GM12872 (cell line): ENCODE measurements around the gene IQSEC1.

Experiments
- TF ChIP-seq, protein P1 (sequence below): IDR thresholded peaks from 3 replicates; pipeline ENCODE4 v1.5.1; 2011; ENCODE audit warnings: low read depth, mild to moderate bottlenecking, low read length, moderate library complexity; ENCODE audit not compliant: insufficient read depth

IQSEC1 gene

DNA sequence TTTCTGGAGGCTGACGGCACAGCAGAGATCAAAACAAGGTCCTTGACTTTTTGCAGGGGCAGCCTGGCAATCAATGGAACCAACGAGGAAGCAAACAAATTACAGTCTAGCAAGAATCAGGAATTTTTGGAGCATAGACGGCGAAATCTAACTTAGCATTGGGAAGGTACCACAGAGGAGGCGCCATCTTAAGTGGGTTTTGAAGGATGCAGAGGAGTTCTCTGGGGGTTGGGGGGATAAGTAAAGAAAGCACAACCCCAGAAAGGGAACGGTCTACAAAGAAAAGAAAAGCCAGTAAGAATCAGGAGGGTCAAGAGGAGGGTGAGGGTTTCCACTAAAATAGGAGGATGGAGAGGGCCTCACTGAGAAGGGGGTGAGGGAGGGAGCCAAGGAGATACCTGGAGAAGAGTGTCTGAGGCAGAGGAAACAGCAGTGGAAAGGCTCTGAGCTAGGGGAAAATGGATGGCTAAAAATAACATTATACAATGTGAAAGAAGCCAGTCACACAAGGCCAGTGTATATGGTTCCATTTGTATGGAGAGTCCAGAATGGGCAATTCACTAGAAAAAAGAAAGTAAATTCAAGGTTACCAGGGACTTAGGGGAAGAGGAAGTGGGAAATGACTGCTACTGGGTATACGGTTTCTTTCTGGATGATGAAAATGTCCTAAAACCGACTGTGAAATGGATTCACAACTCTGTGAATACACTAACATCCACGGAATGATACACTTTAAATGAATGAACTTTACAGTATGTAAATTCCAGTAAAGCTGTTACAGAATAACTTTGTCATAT, 25.2 kb upstream of the IQSEC1 start:
- TF ChIP-seq, protein P1, sequence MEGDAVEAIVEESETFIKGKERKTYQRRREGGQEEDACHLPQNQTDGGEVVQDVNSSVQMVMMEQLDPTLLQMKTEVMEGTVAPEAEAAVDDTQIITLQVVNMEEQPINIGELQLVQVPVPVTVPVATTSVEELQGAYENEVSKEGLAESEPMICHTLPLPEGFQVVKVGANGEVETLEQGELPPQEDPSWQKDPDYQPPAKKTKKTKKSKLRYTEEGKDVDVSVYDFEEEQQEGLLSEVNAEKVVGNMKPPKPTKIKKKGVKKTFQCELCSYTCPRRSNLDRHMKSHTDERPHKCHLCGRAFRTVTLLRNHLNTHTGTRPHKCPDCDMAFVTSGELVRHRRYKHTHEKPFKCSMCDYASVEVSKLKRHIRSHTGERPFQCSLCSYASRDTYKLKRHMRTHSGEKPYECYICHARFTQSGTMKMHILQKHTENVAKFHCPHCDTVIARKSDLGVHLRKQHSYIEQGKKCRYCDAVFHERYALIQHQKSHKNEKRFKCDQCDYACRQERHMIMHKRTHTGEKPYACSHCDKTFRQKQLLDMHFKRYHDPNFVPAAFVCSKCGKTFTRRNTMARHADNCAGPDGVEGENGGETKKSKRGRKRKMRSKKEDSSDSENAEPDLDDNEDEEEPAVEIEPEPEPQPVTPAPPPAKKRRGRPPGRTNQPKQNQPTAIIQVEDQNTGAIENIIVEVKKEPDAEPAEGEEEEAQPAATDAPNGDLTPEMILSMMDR, result no peak

DNA sequence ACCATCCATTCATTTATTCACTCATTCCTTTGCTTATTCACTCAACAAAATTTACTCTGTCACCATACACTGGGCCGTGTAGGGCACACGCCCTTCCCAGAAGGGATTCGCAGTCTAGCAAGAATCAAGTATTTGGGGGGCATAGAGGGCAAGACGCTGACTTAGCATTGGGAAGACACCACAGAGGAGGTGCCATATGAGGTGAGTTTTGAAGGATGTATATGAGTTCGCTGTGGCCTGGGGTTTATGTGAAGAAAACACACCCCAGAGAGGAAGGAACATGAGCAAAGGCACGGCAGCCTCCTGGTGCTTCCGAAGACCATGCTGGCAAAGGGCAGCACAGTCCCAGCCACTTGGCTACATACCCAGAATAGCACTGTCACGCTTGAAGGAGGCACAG, 23.1 kb upstream of the IQSEC1 start:
- TF ChIP-seq, protein P1, result no peak

DNA sequence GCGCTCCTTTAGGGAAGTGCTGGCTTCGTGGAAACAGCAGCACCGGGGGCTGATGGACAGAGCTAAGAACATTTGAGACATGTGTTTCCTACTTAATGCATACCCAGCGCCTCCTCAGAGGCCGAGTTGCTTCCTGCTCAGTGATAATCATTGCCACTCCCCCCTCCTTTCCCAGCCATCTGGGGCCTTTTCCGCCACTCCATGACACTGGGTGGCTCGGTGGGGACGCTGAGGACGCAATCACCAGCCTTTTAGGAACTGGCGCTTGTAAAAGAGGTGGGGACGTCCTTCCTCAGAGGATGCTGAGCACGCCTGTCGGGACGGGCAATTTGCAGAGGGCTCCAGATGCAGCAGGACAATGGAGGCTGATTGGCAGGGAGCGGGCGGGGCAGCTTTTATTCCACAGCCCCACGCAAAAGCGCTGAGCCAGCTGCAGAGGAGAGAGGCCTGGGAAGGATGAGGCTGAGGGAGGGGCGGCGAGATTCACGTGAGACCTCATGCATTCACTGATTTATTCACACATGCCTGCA, 22.2 kb upstream of the IQSEC1 start:
- TF ChIP-seq, protein P1, result no peak

DNA sequence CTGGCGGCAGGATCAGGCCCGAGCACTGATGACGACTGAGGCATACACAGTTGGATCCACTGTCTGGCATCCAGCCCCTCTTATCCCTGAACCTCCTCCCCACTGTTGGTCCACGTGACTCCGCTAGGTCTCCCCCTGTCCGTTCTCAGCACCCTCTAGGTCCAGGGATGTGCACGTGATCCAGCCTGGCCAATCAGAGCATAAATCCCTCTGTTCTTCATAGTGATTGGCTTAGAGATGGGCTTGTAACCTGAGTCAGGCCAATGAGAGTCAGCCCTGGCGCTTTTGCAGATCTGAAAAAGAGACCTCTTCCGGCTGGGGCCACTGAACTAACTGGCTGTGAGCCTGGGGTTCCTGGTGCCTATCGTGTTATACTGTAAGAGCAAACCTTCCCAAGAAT, 20.5 kb upstream of the IQSEC1 start:
- TF ChIP-seq, protein P1, result no peak

DNA sequence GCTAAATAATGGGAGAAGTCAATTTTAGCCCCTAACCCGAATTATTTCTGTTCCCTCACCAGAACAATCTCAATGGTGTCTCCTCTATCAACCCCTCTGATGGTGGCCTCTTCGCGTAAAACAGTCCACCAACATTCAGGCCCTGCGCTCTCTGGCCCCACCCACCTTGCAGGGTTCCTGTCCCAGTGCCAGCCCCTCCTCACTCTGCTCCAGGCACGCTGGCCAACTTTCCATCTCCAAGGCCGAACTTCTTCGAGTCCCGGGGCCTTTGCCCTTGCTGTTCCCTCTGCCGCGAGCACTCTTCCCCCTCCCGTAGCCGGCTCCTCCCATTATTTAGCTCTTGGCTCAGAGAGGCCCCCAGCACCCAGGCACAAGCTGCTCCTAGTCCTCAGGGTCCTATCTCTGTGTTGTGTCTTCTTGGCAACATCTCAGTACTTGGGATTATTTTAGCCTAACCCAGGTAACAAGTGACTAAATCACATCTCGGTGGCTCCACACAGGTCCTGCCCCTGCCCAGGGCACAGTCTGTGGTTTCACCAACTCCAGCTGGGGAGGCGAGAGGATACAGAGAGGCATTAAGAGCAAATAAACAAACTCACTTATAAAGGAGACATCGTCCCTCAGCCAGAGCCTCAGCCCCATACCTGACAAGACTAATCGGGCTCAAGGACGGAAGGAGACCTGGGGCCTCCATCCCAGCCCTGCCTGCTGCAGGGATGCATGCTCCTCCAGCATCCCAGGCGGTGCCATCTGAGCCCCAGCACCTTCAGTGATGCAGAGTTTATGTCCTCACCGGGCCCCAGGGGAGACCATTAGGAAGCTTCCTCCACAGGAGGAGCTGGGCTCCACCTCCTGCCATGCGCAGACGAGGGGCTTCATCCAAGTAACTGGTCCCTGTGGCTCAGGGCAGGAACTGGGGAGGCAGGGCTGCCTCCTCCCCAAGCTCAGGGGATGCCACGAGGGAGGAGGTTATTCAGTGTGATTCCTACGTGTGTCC, 19.7 kb upstream of the IQSEC1 start:
- TF ChIP-seq, protein P1, result no peak

DNA sequence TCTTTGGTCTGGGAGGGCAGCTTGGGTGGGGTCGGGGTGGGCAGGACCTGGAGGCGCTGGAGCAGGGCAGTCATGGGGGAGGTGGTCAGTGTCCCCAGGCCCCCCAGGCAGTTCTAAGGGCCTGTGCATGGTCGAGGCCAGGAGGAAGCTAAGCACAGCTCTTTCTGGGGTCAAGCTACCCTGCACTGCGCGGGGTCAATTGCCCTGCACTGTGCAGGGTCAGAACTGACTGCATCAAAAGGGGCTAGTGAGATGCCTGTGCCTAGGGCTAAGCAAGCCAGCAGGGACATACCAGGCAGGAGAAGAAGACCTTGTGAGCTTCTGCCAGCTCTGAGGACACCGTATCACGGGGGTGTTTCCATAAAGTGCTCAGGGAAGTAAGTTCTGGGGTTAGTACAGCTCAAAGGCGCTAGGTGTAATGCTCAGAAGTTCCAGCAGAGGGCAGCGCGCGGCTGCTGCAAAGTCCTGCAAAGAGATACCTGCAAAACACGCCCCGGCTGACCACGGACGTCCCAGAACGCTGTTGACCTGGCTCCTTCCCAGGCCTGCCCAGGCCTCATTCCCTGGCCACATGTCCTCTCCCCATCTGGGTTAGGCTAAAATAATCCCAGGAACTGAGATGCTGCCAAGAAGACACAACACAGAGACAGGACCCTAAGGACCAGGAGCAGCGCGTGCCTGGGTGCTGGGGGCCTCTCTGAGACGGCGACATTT, 18.8 kb upstream of the IQSEC1 start:
- TF ChIP-seq, protein P1, result peak; percentile 99
